ENCODE results near the gene MYPN. TPM values are rescaled to one million over a fixed set of nuclear protein-coding genes. Genes with fewer than 3 reads are reported as not detected.

MYPN gene
- total RNA-seq, 1 experiment from 2014 or later, result 0.40 TPM

- no peak overlapping the region for H3K4me3 ChIP-seq
- no peak for DNase-seq
- peaks cover 7% of the 10 kb centered on the region for H3K4me1 ChIP-seq
- H3K27me3 ChIP-seq, result no peaks in the 10 kb centered on the region
- H3K36me3 ChIP-seq, result no peaks in the 10 kb centered on the region
- H3K9me3 ChIP-seq (replicated peaks), result no peaks in the 10 kb centered on the region
- no peak overlapping the region for H3K27ac ChIP-seq
Observed at GRCh38 chr10:68158031-68158430, 48.7 kb downstream of the MYPN start.

GRCh38 chr10:68163735-68164134 lies 54.4 kb downstream of the MYPN start:
- no peak overlapping the region for H3K27ac ChIP-seq
- no peak overlapping the region for H3K4me3 ChIP-seq
- no peak for DNase-seq
- H3K4me1 ChIP-seq, result no peaks in the 10 kb centered on the region
- H3K36me3 ChIP-seq, result no peaks in the 10 kb centered on the region
- H3K9me3 ChIP-seq (replicated peaks), result no peaks in the 10 kb centered on the region
- no peaks in the 10 kb centered on the region for H3K27me3 ChIP-seq

- DNase-seq, result no peak
- Histone ChIP-seq H3K4me3 (no peak overlapping the region), H3K9me3 (replicated peaks) (no peaks in the 10 kb centered on the region), H3K27ac (no peak overlapping the region), H3K4me1 (no peaks in the 10 kb centered on the region), H3K36me3 (no peaks in the 10 kb centered on the region), H3K27me3 (no peaks in the 10 kb centered on the region)
Observed at GRCh38 chr10:68165643-68166042, 56.4 kb downstream of the MYPN start.

GRCh38 chr10:68166871-68167585 lies 57.7 kb downstream of the MYPN start:
- no peak for DNase-seq
- Histone ChIP-seq H3K9me3 (replicated peaks) (no peaks in the 10 kb centered on the region), H3K4me1 (no peaks in the 10 kb centered on the region), H3K4me3 (no peak overlapping the region), H3K36me3 (no peaks in the 10 kb centered on the region), H3K27me3 (no peaks in the 10 kb centered on the region), H3K27ac (no peak overlapping the region)

- Histone ChIP-seq H3K27ac (no peak overlapping the region), H3K4me1 (no peaks in the 10 kb centered on the region), H3K36me3 (no peaks in the 10 kb centered on the region), H3K9me3 (replicated peaks) (no peaks in the 10 kb centered on the region), H3K4me3 (no peak overlapping the region), H3K27me3 (no peaks in the 10 kb centered on the region)
- no peak for DNase-seq
Observed at GRCh38 chr10:68167586-68168189, 58.4 kb downstream of the MYPN start.

GRCh38 chr10:68171539-68172080 lies 62.3 kb downstream of the MYPN start:
- no peaks in the 10 kb centered on the region for H3K9me3 ChIP-seq (replicated peaks)
- H3K27ac ChIP-seq, result no peak overlapping the region
- H3K4me3 ChIP-seq, result no peak overlapping the region
- DNase-seq, result no peak
- H3K27me3 ChIP-seq, result no peaks in the 10 kb centered on the region
- no peaks in the 10 kb centered on the region for H3K36me3 ChIP-seq
- H3K4me1 ChIP-seq, result no peaks in the 10 kb centered on the region

GRCh38 chr10:68172324-68172723 lies 63.0 kb downstream of the MYPN start:
- no peaks in the 10 kb centered on the region for H3K4me1 ChIP-seq
- DNase-seq, result no peak
- no peak overlapping the region for H3K4me3 ChIP-seq
- no peaks in the 10 kb centered on the region for H3K27me3 ChIP-seq
- H3K9me3 ChIP-seq (replicated peaks), result no peaks in the 10 kb centered on the region
- H3K36me3 ChIP-seq, result no peaks in the 10 kb centered on the region
- H3K27ac ChIP-seq, result no peak overlapping the region

GRCh38 chr10:68175949-68176348 lies 66.7 kb downstream of the MYPN start:
- Histone ChIP-seq H3K27me3 (no peaks in the 10 kb centered on the region), H3K36me3 (no peaks in the 10 kb centered on the region), H3K4me1 (no peaks in the 10 kb centered on the region), H3K4me3 (no peak overlapping the region), H3K27ac (no peak overlapping the region), H3K9me3 (replicated peaks) (no peaks in the 10 kb centered on the region)
- DNase-seq, result peak in 1 of 2 experiments; percentile 9

GRCh38 chr10:68176797-68177196 lies 67.5 kb downstream of the MYPN start:
- DNase-seq, result no peak
- H3K36me3 ChIP-seq, result no peaks in the 10 kb centered on the region
- no peaks in the 10 kb centered on the region for H3K4me1 ChIP-seq
- H3K27me3 ChIP-seq, result no peaks in the 10 kb centered on the region
- no peak overlapping the region for H3K27ac ChIP-seq
- H3K4me3 ChIP-seq, result no peak overlapping the region
- H3K9me3 ChIP-seq (replicated peaks), result no peaks in the 10 kb centered on the region

- no peak for DNase-seq
Observed at GRCh38 chr10:68178592-68178991, 69.3 kb downstream of the MYPN start.

GRCh38 chr10:68179016-68179415 lies 69.7 kb downstream of the MYPN start:
- H3K4me1 ChIP-seq, result no peaks in the 10 kb centered on the region
- no peaks in the 10 kb centered on the region for H3K27me3 ChIP-seq
- DNase-seq, result no peak
- H3K27ac ChIP-seq, result no peak overlapping the region
- H3K36me3 ChIP-seq, result no peaks in the 10 kb centered on the region
- no peaks in the 10 kb centered on the region for H3K9me3 ChIP-seq (replicated peaks)
- no peak overlapping the region for H3K4me3 ChIP-seq

More at GRCh38 chr10:68178592-68178991, 69.3 kb downstream of the MYPN start:
- Histone ChIP-seq H3K4me3 (no peak overlapping the region), H3K9me3 (replicated peaks) (no peaks in the 10 kb centered on the region), H3K27me3 (no peaks in the 10 kb centered on the region), H3K36me3 (no peaks in the 10 kb centered on the region), H3K4me1 (no peaks in the 10 kb centered on the region), H3K27ac (no peak overlapping the region)

GRCh38 chr10:68180490-68180889 lies 71.2 kb downstream of the MYPN start:
- H3K4me1 ChIP-seq, result no peaks in the 10 kb centered on the region
- H3K27me3 ChIP-seq, result no peaks in the 10 kb centered on the region
- H3K9me3 ChIP-seq (replicated peaks), result no peaks in the 10 kb centered on the region

GRCh38 chr10:68184546-68184945 lies 75.3 kb downstream of the MYPN start:
- no peaks in the 10 kb centered on the region for H3K4me1 ChIP-seq
- no peaks in the 10 kb centered on the region for H3K27me3 ChIP-seq
- no peak overlapping the region for H3K4me3 ChIP-seq
- H3K27ac ChIP-seq, result no peak overlapping the region
- DNase-seq, result peak; percentile 45 to 55
- H3K9me3 ChIP-seq (replicated peaks), result no peaks in the 10 kb centered on the region
- H3K36me3 ChIP-seq, result no peaks in the 10 kb centered on the region

More at GRCh38 chr10:68180490-68180889, 71.2 kb downstream of the MYPN start:
- H3K36me3 ChIP-seq, result no peaks in the 10 kb centered on the region
- no peak for DNase-seq
- no peak overlapping the region for H3K27ac ChIP-seq
- H3K4me3 ChIP-seq, result no peak overlapping the region

- no peak for DNase-seq
Observed at GRCh38 chr10:68185085-68185484, 75.8 kb downstream of the MYPN start.

GRCh38 chr10:68188835-68189234 lies 79.5 kb downstream of the MYPN start:
- H3K4me1 ChIP-seq, result no peaks in the 10 kb centered on the region
- no peak overlapping the region for H3K27ac ChIP-seq
- no peak overlapping the region for H3K4me3 ChIP-seq
- H3K36me3 ChIP-seq, result no peaks in the 10 kb centered on the region
- no peak for DNase-seq
- H3K9me3 ChIP-seq (replicated peaks), result 0 out of 2 replicates have a peak, but pooled peaks cover 2% of the 10 kb centered on the region
- H3K27me3 ChIP-seq, result no peaks in the 10 kb centered on the region

More at GRCh38 chr10:68185085-68185484, 75.8 kb downstream of the MYPN start:
- Histone ChIP-seq H3K27ac (no peak overlapping the region), H3K4me1 (no peaks in the 10 kb centered on the region), H3K9me3 (replicated peaks) (no peaks in the 10 kb centered on the region), H3K4me3 (no peak overlapping the region), H3K36me3 (no peaks in the 10 kb centered on the region), H3K27me3 (no peaks in the 10 kb centered on the region)
